Prostate gland (tissue), 2 donors: ENCODE data around the gene WWP2. TPM values are rescaled to one million over a fixed set of nuclear protein-coding genes. Genes with fewer than 3 reads are reported as not detected.

Experiments used
- DNase-seq: peaks from one replicate; pipeline ENCODE4 v3.0.0-alpha.2; 2019; ENCODE audit warnings: low spot score
- H3K27ac ChIP-seq, 2 donors: fragments of 200-600 bp; sonication (generic); 2 replicates each; pipeline ENCODE4 v1.5.1; 2017 to 2019
- H3K27me3 ChIP-seq: fragments of 200-600 bp; sonication (generic); replicated peaks from 2 replicates; pipeline ENCODE4 v1.5.1; 2019; ENCODE audit not compliant: insufficient read depth
- H3K36me3 ChIP-seq, 2 donors: fragments of 200-600 bp; sonication (generic); 1 replicate in 1 of 2; 2 replicates in 1 of 2; pipeline versions ENCODE4 v1.5.1 to v1.8.1; 2017 to 2019
- H3K4me1 ChIP-seq: fragments of 200-600 bp; sonication (generic); replicated peaks from 2 replicates; pipeline ENCODE4 v1.5.1; 2019
- H3K4me3 ChIP-seq, 2 donors: fragments of 200-600 bp; sonication (generic); 2 replicates each; pipeline ENCODE4 v1.5.1; 2017 to 2019
- H3K9me3 ChIP-seq: fragments of 200-600 bp; sonication (generic); 2 replicates; pipeline ENCODE4 v1.5.1; 2017
- POLR2A ChIP-seq: fragments of 450-650 bp; IDR thresholded peaks from one replicate; pipeline ENCODE4 v1.6.1; 2016; ENCODE audit warnings: antibody characterized with exemption, mild to moderate bottlenecking
- POLR2AphosphoS5 ChIP-seq: sonication (generic); formaldehyde crosslinking; IDR thresholded peaks from one replicate; pipeline ENCODE4 v1.6.1; 2017; ENCODE audit warnings: antibody characterized with exemption
- WGBS: methylation state at CpG from one replicate; pipeline ENCODE4 v1.1.5; 2018; 5-methylcytosine and 5-hydroxymethylcytosine counted together
- intact Hi-C: fragments of 100-400 bp; cut with DNase I; formaldehyde crosslinking; loops from one replicate; pipeline ENCODE4 v1.14.2; 2022
- total RNA-seq, 2 donors: library from RNA; depleted of rRNA; stranded (reverse); fragments of >200 nt; gene quantifications; one replicate each; pipeline ENCODE4 v1.1.0, GENCODE V29; 2016
- TF ChIP-seq, protein P1 (sequence below), 4 experiments: fragments of 200-600 bp in 2 of 4; fragments of 450-650 bp in 2 of 4; sonication (generic) in 2 of 4; IDR thresholded peaks; 1 replicate in 3 of 4; 2 replicates in 1 of 4; pipeline ENCODE4 v1.5.1; 2016 to 2019; ENCODE audit warnings: antibody characterized with exemption in 4 of 4, mild to moderate bottlenecking in 2 of 4, moderate library complexity in 2 of 4

Gene WWP2
- total RNA-seq, 2 donors from 2014 or later = 30.9 to 66.3 TPM

DNA sequence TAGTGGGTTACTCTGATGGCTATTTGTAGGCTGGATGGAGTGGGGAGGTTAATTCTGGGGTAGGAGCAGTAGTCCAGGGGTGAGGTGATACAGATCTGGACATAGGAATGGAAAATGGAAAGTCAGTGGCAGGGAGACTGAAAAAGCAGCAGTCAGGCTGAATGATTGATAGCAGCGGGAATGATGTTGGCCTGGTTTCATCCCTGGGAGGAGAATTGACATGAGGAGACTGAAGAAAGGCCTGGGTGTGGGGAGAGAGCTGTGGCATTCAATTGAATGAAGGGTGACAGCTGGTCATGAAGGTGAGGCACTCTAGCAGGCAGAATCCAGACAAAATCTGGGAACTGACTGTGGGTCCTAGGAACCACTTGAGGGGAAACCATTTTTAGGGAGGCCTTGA lies 154.3 kb downstream of the WWP2 start:
- H3K36me3 ChIP-seq = no peaks in the 10 kb centered on the region
- intact Hi-C loops = no loop called here
- TF ChIP-seq, protein P1, sequence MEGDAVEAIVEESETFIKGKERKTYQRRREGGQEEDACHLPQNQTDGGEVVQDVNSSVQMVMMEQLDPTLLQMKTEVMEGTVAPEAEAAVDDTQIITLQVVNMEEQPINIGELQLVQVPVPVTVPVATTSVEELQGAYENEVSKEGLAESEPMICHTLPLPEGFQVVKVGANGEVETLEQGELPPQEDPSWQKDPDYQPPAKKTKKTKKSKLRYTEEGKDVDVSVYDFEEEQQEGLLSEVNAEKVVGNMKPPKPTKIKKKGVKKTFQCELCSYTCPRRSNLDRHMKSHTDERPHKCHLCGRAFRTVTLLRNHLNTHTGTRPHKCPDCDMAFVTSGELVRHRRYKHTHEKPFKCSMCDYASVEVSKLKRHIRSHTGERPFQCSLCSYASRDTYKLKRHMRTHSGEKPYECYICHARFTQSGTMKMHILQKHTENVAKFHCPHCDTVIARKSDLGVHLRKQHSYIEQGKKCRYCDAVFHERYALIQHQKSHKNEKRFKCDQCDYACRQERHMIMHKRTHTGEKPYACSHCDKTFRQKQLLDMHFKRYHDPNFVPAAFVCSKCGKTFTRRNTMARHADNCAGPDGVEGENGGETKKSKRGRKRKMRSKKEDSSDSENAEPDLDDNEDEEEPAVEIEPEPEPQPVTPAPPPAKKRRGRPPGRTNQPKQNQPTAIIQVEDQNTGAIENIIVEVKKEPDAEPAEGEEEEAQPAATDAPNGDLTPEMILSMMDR (IDR thresholded peaks at IDR 0.05) = no peak
- TF ChIP-seq POLR2AphosphoS5 (no peak), POLR2A (no peak)
- no peak overlapping the region for H3K27ac ChIP-seq
- no peaks in the 10 kb centered on the region for H3K9me3 ChIP-seq
- H3K4me1 ChIP-seq = no peaks in the 10 kb centered on the region
- 96% methylated on average over 1 of the region's 1 CpG for WGBS
- no peaks in the 10 kb centered on the region for H3K27me3 ChIP-seq
- no peak for DNase-seq
- no peak overlapping the region for H3K4me3 ChIP-seq

DNA sequence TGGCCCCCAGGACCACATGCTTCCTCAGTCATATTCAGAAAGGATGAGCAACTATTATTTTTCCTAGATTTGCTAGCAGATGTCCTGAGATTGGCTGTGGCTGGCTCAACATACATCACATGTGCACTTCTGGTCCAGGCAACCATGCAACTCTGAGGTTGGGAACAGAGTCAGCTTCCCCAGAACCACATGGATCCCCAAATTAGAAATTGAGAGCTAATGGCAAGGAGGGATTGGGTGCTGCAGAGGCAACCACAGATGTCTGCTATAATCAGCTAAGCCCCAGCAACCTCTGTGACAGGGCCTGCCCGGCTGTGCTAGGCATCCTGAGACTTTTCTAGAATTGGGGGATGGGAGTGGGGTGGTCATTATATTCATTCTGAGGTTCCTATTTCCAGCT lies 155.2 kb downstream of the WWP2 start:
- intact Hi-C loops = no loop called here
- H3K27ac ChIP-seq = no peak overlapping the region
- DNase-seq = no peak
- 58% methylated on average over 1 of the region's 1 CpG for WGBS
- TF ChIP-seq POLR2A (no peak), POLR2AphosphoS5 (no peak)
- TF ChIP-seq, protein P1 (IDR thresholded peaks at IDR 0.05) = no peak
- H3K27me3 ChIP-seq = no peaks in the 10 kb centered on the region
- no peaks in the 10 kb centered on the region for H3K4me1 ChIP-seq
- no peak overlapping the region for H3K4me3 ChIP-seq
- no peaks in the 10 kb centered on the region for H3K36me3 ChIP-seq
- H3K9me3 ChIP-seq = no peaks in the 10 kb centered on the region

DNA sequence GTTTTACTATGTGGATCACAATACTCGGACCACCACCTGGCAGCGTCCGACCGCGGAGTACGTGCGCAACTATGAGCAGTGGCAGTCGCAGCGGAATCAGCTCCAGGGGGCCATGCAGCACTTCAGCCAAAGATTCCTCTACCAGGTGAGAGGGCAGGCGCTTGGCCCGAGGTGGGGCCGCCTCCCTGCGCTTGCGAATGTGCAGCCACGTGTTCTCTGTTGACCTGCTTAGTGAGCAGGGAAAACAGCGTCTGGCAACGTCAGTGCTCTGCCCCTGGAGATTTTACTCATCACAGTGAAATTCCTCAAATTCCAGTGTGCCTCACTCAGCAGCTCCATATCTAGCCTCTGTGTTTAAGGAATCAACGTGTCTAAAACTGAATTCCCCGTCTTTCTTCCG lies 155.6 kb downstream of the WWP2 start:
- WGBS = 52% methylated on average over 20 of the region's 20 CpGs
- intact Hi-C loops = no loop called here
- no peaks in the 10 kb centered on the region for H3K4me1 ChIP-seq

DNA sequence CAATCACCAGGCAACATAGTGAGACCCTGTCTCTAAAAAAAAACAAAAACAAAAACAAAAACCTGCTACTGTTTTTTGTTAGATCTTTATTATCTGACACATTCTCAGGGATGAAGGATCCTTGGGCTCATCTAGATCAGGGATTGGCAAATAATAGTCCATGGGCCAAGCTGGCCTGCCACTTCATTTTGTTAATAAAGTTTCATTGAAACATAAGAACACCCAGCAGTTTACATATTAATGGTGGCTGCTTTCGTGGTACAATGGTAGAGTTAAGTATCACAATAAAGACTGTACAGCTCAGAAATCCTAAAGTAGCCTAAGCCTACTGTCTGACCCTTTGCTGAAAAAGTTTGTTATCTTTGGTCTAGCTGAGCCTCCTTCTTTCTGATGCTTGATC lies 156.1 kb downstream of the WWP2 start:
- Histone ChIP-seq H3K27me3 (no peaks in the 10 kb centered on the region), H3K9me3 (no peaks in the 10 kb centered on the region), H3K4me1 (no peaks in the 10 kb centered on the region), H3K36me3 (no peaks in the 10 kb centered on the region), H3K4me3 (no peak overlapping the region), H3K27ac (no peak overlapping the region)
- no peak for TF ChIP-seq POLR2A
- TF ChIP-seq, protein P1 (IDR thresholded peaks at IDR 0.05) = no peak
- no peak for TF ChIP-seq POLR2AphosphoS5
- WGBS = 95% methylated on average over 1 of the region's 1 CpG
- intact Hi-C loops = no loop called here
- no peak for DNase-seq

More for the DNA sequence above, 155.6 kb downstream of the WWP2 start:
- DNase-seq = no peak
- TF ChIP-seq POLR2AphosphoS5 (no peak), POLR2A (no peak)
- TF ChIP-seq, protein P1 (IDR thresholded peaks at IDR 0.05) = no peak
- H3K27ac ChIP-seq = no peak overlapping the region
- H3K9me3 ChIP-seq = no peaks in the 10 kb centered on the region
- no peaks in the 10 kb centered on the region for H3K27me3 ChIP-seq
- no peak overlapping the region for H3K4me3 ChIP-seq
- no peaks in the 10 kb centered on the region for H3K36me3 ChIP-seq

DNA sequence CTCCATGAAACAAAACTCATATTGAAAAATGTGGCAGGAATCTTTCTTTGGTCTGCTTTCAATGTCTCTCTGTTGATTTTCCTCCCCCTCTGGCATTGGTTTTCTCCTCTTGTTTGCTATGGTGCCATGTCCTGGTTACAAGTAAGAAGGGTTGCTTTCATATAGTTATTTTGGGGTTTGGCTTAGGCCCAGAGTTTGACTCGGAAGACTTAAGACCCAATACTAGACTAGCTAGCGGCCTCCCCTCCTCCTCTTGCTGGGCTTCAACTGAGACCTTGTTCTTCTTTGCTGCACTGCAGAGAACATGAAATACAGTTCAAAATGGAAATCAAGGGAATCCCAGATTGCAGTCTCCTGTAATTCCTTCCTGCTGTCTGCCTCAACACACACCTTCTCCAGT lies 159.0 kb downstream of the WWP2 start:
- intact Hi-C loops = no loop called here
- no peak for DNase-seq
- no peak overlapping the region for H3K4me3 ChIP-seq

More for the DNA sequence above, 159.0 kb downstream of the WWP2 start:
- 37% methylated on average over 2 of the region's 2 CpGs for WGBS
- TF ChIP-seq, protein P1 (IDR thresholded peaks at IDR 0.05) = no peak
- no peak for TF ChIP-seq POLR2AphosphoS5
- TF ChIP-seq POLR2A = no peak
- Histone ChIP-seq H3K27ac (no peak overlapping the region), H3K27me3 (no peaks in the 10 kb centered on the region), H3K4me1 (no peaks in the 10 kb centered on the region), H3K36me3 (no peaks in the 10 kb centered on the region), H3K9me3 (no peaks in the 10 kb centered on the region)
